ENCODE data around the gene MORN1.

DNA sequence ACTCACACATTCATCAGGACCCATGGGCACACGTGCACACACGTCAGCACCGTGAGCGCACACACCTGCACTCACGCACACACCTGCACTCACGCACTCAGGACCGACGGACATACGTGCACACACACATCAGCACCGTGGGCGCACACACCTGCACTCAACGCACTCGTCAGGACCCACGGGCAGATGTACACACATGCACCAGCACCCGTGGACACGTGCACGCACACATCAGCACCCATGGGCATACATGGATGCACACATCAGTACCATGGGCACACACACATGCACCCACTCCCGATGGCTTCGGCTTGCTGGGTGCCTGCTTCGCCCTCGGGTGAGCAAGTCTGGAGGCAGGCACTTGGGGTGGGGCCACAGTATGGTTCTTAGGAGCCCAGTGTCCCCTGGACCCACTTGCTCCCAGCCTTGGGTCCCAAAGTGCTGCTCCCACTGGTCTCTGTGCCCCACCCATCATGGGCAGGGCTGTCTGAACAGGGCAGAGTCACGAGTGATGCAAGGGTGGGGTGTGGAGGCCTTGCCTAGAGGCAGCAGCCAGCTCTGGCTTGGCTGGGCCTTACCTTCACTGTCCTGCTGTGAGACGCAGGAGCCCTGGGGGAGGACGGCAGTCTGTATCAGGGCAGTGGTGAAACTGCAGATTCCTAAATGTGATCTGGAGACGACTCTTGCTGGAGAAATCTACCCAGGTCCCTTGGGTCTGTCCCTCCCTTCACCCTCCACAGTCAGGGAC, 113.4 kb downstream of the MORN1 start:
- TF ChIP-seq, protein P1, sequence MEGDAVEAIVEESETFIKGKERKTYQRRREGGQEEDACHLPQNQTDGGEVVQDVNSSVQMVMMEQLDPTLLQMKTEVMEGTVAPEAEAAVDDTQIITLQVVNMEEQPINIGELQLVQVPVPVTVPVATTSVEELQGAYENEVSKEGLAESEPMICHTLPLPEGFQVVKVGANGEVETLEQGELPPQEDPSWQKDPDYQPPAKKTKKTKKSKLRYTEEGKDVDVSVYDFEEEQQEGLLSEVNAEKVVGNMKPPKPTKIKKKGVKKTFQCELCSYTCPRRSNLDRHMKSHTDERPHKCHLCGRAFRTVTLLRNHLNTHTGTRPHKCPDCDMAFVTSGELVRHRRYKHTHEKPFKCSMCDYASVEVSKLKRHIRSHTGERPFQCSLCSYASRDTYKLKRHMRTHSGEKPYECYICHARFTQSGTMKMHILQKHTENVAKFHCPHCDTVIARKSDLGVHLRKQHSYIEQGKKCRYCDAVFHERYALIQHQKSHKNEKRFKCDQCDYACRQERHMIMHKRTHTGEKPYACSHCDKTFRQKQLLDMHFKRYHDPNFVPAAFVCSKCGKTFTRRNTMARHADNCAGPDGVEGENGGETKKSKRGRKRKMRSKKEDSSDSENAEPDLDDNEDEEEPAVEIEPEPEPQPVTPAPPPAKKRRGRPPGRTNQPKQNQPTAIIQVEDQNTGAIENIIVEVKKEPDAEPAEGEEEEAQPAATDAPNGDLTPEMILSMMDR (conservative IDR thresholded peaks at IDR 0.05; ENCODE audit: low read length), result no peak
- TF ChIP-seq EZH2phosphoT487 (IDR thresholded peaks at IDR 0.05; ENCODE audit: borderline replicate concordance), result no peak
